ENCODE data around the gene TRAPPC3.

TRAPPC3 gene

GRCh38 chr1:36151134-36151844 is 2.0 kb upstream of the TRAPPC3 start:
- DNase-seq (ENCODE audit: low read depth in 2 of 2), result no peak

DNA sequence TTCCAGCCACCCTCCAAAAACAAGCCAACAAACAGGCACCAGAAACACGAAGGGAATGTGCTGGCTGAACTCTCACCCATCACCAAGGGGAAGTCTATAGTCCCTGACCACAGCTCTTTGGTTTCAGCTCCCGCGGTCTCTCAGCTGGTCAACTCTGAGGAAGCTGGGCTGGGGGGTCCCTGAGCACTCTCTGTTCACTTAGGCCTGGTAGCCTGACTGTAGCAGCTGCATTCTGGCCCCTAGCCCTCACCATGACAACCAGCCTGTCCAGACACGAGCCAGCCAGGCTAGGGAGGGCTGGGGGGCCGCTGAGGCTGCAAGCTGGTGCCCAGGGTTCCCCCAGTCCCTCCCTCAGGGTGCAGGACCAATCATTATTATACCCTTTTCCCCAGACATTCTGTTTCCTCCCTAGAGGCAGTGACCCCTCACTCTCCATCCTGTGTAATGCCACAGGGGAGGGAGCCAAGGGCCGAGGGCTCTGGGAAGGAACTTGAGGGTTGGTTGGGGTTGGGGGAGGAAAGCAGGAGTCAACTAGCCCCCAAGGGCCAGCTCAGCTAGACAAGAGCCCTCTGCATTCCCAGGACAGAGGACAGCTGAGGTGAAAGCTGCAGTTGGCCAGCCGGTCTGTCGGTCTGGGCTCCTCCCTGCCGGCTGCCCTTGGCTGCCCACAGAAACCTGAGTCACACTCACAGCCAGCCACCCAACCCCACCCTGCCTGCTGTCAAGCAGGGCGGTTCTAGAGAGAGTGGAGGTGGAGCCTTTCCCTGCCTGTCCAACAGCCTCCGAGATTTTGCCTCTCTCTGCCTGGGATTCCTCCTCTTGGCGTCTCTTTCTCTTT is 1.2 kb upstream of the TRAPPC3 start:
- DNase-seq (ENCODE audit: low read depth in 2 of 2), result peak; percentile 48 to 61

DNA sequence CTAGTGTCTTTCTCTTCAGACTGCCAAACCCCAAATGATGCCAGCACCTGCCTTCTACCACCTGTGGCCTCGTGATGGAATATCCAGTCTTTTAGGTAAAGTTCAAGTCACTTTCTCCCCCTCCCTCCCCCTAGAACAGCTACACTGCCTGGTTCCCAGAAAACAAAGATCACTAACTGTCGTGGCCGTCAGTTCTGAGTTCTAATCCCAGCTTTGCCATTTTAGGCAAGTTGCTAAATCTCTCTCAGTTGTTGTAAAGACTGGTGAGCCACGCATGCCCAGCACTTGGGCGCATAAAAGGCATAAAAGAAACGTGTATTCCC is 648 bp upstream of the TRAPPC3 start:
- no peak for DNase-seq (ENCODE audit: low read depth in 2 of 2)

GRCh38 chr1:36148821-36149236 is 457 bp downstream of the TRAPPC3 start:
- no peak for DNase-seq (ENCODE audit: low read depth in 2 of 2)

DNA sequence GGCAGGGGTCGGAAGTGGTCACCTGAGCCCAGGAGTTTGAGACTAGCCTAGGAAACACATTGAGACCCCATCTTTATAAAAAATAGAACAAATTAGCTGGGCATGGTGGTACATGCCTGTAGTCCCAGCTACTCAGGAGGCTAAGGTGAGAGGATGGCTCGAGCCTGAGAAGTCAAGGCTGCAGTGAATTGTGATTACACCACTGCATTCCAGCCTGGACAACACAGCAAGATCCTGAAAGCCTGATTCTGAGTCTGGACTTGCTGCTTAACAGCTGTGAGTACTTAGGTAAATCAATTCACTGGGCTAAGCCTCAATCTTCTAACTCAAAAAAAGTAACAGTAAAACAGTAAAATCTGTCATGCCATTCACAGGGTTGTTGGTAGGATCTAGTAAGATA is 4.9 kb downstream of the TRAPPC3 start:
- no peak for DNase-seq (ENCODE audit: low read depth in 2 of 2)

DNA sequence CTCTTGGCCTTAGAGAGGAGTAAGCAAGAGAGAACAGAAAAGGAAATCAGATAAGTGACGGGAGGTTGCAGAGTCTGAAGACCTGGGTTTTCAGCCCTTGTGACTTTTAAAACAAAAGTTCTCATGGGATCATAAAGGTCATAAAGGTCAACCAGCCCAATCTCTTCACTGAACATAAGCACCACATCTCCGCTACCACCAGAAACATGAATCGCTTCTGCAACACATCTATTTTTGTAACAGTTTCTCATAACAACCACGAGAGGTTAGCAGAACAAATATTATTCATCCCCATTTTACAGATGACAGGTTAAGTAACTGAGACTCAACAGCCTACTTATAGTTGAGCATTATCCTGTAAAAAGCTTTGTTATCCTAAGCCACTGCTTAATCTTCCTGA is 5.9 kb downstream of the TRAPPC3 start:
- no peak for DNase-seq (ENCODE audit: low read depth in 2 of 2)

DNA sequence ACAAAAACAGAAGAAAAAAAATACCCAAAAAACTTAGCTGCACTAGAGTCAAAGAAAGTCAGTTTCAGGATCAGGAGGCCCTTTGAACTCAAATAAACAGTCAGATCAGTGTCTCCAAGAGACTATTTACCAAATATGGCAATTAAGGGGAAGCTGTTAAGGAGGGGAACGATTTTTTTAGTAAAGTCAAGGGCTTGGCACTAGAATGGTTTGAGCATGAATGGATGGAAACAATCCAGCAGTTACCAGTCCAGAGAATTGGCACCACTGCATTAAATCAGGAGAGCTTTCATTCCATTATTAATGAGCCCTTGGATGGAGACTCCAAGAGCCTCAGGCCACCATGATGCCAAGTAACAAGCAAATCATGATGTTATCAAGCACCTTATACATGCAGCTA is 7.2 kb downstream of the TRAPPC3 start:
- no peak for DNase-seq (ENCODE audit: low read depth in 2 of 2)

DNA sequence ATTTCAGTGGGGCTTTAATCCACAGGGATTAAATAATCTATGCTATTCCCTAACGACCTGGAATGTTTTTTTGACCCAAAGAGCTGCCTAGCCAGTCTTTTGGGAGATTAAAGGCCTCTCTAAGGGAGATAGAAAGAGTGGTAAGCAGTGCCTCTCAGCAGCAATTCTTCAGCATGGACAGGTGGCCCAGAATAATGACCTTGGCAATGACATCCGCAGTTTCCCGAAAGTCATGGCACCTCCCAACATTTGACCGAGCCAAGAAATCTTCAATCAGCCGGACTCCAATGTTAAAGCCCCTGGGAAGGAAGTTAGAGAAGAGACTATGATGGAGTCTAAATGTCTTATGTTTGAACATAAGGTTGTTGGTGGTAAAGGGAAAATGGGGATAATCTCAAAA is 9.8 kb downstream of the TRAPPC3 start:
- no peak for DNase-seq (ENCODE audit: low read depth in 2 of 2)

DNA sequence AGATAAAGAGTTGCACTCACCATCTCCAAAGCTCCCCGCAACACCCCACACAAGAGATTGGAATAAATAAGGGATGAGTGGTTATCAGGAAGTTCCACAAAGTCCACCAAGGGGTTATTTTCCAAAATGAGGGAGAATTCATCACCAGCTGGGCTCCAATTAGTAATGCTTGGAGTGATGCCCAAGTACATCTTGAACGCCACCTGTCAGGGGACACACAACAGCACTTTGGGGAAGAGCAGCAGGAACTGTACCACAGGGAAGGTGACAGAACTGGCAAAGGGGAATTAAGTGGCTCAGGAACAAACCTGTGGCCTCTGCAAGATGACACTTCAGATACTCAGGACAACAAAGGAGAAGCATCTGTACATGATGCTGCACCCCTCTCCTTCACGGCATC is 11.5 kb downstream of the TRAPPC3 start:
- no peak for DNase-seq (ENCODE audit: low read depth in 2 of 2)

DNA sequence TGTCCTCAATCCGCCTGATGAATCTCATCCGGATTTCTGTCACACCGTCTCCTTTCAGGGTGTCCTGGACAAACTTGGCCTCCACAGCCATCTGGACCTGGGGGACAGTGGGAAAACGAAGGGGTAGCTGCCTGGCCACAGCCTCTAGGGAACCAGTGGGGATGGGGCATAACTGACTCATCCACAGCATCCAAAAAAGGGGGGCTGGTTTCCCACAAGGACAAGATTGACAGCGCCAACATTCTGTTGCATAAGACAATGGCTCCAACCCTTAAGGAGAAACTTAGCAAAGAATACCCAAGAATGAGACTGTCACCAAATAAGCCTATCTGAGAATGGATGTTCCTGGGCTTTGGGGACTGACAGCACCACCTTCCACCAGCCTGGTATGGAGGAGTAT is 12.1 kb downstream of the TRAPPC3 start:
- DNase-seq (ENCODE audit: low read depth in 2 of 2), result no peak

DNA sequence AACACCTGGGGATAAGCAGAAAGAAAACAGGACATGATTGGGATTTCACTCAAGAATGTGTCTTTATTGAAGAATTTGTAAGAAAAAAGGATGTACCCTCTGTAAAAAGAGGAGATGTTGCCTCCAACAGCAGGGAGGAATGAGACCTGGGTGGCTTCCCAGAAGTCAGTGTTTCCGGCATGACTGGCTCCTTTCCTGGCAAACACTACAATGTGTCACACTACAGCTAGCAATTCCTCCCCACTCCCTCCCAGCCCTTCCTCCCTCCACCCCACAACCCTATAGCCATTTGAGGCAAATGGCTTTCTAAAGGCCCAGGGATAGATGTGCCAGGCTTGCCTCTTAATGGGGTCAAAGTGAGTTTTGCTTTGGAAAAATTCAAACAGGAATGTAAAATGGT is 12.8 kb downstream of the TRAPPC3 start:
- DNase-seq (ENCODE audit: low read depth in 2 of 2), result no peak

GRCh38 chr1:36135796-36136195 is 13.5 kb downstream of the TRAPPC3 start:
- DNase-seq (ENCODE audit: low read depth in 2 of 2), result no peak

- no peak for DNase-seq (ENCODE audit: low read depth in 2 of 2)
These were observed 14.0 kb downstream of the TRAPPC3 start for GRCh38 chr1:36135330-36135667.

DNA sequence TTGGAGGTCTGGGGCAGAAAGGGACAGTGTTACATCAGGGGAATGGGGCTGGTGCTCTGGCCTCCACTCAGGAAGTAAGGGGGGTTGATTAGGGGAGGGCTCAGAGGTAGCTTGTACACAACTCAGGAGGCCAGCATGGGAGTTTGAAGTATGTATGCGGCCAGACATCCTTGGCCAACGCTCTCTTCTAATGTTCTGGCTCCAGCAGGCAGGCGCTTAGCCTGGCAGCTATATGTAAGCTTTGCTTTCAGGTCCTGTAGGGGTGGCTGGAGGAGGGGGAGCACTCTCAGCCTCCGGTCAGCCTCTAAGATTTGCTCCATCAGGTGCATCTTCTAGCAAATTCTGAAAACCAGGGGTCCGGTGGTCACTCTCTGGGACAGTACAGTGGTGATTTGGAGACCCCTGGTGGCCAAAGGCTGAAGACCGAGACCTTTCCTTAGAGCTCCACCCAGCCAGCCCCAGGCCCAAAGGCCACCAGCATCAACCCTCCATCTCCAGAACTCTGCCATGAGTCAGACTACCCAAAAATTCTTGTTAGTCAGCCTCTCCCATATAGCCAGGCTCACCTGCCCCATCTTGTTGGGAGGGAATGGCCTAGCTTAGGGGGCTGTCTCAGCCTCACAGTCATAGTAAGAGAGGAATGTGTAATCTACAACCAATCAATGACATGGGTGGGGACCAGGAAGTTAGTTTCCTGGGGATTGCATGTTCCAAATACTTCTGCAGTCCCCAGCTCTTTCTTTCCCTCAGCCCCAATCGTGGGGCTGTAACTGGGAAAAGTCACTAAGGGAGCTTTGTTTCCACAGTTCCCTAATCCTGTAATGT is 14.6 kb downstream of the TRAPPC3 start:
- no peak for DNase-seq (ENCODE audit: low read depth in 2 of 2)

- no peak for DNase-seq (ENCODE audit: low read depth in 2 of 2)
These were observed 15.3 kb downstream of the TRAPPC3 start for GRCh38 chr1:36134031-36134430.

DNA sequence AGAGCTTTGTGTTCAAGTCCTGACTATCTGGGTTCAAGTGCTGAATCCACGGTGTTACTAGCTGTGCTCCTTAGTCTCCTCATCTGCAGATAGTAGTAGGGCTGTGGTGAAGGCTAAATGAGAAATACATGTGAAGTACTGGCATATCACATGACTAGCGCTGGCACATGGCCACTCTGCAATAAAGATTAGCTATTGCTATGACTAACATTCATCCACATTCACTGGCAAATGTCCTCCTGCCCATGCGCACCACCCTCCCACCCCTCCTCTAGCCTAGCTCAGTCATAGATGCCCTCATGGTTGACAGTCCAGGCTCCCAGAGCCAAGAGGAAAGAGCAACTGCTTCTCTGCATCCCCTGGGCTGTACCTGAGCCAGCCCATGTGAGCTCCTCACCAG is 15.8 kb downstream of the TRAPPC3 start:
- no peak for DNase-seq (ENCODE audit: low read depth in 2 of 2)

- DNase-seq (ENCODE audit: low read depth in 2 of 2), result no peak
These were observed 17.3 kb downstream of the TRAPPC3 start for GRCh38 chr1:36132029-36132428.

DNA sequence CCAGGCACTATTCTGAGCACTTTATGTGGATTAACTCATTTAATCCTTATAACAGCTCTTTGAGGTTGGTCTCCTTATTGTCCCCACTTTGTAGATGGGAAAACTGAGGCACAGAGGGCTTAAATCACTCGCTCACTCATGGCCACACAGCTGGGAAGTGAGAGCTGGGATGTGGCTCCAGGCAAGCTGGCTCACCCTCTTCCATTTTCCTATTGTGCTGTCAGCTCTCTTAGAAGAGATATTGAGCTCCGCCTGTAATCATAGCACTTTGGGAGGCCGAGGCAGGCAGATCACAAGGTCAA is 20.4 kb downstream of the TRAPPC3 start:
- no peak for DNase-seq (ENCODE audit: low read depth in 2 of 2)

DNA sequence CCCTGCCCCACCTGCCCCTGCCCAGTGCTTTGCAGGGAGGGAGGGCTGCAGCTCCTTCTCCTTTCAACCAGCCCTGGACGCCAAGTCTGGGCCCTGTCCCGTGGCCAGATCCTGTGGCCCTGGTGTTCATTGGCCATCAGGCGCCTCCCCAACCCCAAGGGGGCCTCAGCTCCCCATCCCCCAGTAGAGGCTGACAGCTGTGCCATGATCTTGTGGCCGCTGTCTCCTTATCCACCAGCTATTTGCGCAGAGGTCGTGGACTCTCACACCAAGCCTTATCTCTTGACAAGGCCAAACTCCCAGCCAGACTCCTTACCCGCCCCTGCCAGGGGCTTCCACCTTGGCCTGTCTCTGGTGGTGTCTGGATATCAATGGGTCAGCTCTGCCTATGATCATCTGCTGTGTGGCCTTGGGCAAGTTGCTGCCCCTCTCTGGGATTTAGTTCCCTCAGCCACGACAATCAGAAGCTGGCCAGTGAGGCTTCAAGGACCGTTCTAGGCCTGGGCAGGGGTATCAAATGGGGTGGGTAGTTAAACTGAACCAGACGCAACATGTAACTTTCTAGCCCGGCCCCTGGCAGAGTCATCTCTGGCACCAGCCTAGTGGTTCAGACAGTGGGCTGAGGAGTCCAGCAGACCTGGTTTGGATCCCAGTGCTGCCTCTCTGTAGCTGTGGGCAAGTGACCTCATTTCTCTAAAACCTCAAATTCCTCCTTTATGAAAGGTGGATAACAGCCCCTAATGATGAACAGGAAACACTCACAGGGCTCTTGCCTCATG is 21.0 kb downstream of the TRAPPC3 start:
- DNase-seq (ENCODE audit: low read depth in 2 of 2), result no peak

DNA sequence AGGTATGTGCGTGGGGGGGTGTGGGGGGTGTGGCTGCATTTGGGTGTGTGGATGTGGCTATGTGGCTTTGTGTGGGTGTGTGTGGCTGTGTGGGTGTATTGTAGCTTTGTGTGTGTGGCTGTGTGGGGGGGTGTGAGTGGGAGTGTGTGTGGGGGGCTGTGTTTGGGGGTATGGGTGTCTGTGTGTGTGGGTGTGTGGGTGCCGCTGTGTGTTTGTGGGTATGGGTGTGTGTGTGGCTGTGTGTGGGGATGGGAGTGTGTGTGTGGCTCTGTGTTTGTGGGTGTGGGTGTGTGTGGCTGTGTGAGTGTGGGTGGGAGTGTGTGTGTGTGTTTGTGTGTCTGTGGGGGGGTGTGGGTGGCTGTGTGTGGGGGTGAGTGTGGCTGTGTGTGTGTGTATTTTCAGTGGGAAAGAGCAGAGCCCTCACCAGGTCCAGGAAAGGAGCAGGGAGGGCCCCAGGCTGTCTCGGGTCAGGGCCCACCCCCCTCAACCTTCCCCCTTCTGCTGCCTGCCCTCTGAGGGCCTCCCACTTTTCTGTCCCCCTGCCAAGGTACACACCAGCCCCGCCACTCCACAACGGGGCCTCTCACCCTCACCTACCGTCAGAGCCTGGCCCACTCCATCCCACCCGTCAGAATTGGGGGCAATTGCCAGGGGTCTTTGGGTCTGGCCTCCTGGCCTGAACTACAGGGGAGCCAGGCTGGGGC is 22.3 kb downstream of the TRAPPC3 start:
- no peak for DNase-seq (ENCODE audit: low read depth in 2 of 2)

DNA sequence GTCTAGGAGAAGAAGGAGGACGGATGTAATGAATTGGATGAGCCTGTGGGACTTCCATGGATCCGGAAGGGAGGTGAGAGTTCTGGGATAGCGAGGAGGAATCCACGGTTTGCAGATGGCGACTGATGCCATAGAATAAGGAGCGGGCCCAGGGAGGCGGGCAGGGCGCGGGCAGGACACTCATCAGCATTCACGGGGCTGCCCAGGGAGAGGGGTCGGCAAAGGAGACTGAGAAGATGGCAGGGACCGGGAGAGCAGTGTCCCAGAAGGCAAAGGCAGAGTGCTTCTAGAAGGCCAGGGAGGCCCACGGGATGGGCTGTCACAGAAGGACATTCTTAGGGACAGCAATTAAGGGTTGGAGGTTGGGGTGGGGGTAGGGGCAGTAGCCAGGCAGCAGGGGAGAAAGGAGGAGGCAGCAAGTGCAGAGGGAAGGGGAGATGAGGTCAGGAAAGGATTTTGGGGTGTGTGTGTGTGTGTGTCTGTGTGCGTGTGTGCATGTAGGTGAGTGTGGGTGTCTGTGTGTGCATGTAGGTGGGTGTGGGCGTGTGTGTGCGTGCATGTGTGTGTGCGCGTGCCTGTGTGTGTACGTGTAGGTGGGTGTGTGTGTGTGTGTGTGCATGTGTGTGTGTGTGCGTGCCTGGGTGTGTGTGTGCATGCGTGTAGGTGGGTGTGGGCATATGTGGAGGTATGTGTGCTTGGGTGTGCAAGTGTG is 23.1 kb downstream of the TRAPPC3 start:
- DNase-seq (ENCODE audit: low read depth in 2 of 2), result no peak

All from activated CD4-positive, alpha-beta T cell treated with anti-CD3 and anti-CD28 coated beads for 24 hours (primary cell).